ENCODE results near the gene GNGT2.

DNA sequence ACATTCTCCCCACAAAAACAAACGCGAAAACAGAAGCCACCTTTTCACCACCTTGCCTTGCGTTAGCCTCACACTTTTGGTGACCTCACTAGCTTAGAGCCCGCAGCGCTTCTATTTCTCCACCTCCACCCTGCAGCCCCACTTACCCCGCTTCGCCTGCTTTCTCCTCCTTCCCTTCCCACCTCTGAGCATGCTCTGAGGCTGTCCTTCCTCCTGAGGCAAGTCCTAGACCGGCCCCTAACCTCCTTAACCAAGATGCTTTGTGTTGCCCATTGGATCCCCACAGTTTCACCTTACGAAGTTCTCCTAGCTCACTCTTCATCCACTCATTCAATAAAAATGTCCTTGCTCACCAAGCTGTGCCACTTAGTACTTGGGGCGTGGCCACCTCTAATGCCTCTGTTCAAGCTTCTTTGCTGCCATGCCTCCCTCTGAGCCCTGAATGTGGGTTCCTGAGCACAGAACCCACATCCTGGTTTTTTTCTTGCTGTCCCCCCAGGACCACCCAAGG, 1.3 kb downstream of the GNGT2 start:
- TF ChIP-seq, protein P1, sequence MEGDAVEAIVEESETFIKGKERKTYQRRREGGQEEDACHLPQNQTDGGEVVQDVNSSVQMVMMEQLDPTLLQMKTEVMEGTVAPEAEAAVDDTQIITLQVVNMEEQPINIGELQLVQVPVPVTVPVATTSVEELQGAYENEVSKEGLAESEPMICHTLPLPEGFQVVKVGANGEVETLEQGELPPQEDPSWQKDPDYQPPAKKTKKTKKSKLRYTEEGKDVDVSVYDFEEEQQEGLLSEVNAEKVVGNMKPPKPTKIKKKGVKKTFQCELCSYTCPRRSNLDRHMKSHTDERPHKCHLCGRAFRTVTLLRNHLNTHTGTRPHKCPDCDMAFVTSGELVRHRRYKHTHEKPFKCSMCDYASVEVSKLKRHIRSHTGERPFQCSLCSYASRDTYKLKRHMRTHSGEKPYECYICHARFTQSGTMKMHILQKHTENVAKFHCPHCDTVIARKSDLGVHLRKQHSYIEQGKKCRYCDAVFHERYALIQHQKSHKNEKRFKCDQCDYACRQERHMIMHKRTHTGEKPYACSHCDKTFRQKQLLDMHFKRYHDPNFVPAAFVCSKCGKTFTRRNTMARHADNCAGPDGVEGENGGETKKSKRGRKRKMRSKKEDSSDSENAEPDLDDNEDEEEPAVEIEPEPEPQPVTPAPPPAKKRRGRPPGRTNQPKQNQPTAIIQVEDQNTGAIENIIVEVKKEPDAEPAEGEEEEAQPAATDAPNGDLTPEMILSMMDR (optimal IDR thresholded peaks at IDR 0.05 in 1 of 3, IDR thresholded peaks at IDR 0.05 in 1 of 3, conservative IDR thresholded peaks at IDR 0.05 in 1 of 3; ENCODE audit: extremely low read depth in 1 of 3, insufficient read depth in 2 of 3, low read length in 3 of 3): no peak
- no peak for TF ChIP-seq EZH2 (IDR thresholded peaks at IDR 0.05; ENCODE audit: low read length)
